Measurements from ENCODE around the gene LGR4. TPM values are rescaled to one million over a fixed set of nuclear protein-coding genes. Genes with fewer than 3 reads are reported as not detected.
A peak's percentile ranks its signal among the peaks of the same experiment; 100 is the strongest.

The LGR4 gene
- total and polyA plus RNA-seq, 2 of the 13 experiments (the other 11 are each of a cell fraction or from before 2014, with no cell fraction given): 42.1 to 68.7 TPM

GRCh38 chr11:27330633-27331270 is 141.8 kb downstream of the LGR4 start (continued):
- no peak for TF ChIP-seq AKNA (CRISPR knock-in tag; IDR thresholded peaks at IDR 0.05; ENCODE audit: borderline replicate concordance)
- TF ChIP-seq ZBTB21 (CRISPR knock-in tag; IDR thresholded peaks at IDR 0.05): no peak
- TF ChIP-seq NFKB2 (CRISPR knock-in tag; IDR thresholded peaks at IDR 0.05; ENCODE audit: borderline replicate concordance): no peak
- TF ChIP-seq PHF5A (CRISPR knock-in tag; IDR thresholded peaks at IDR 0.05; ENCODE audit: low read depth, unreplicated experiment): no peak
- peak; percentile 44; the same call in 1 of the 2 replicates for TF ChIP-seq KLF12 (CRISPR knock-in tag; IDR thresholded peaks at IDR 0.05; ENCODE audit: borderline replicate concordance)
- no peak for TF ChIP-seq RELA (CRISPR knock-in tag; IDR thresholded peaks at IDR 0.05)
- no peak for TF ChIP-seq REST (IDR thresholded peaks at IDR 0.05; ENCODE audit: borderline replicate concordance in 1 of 2, low read depth in 1 of 2, low read length in 2 of 2)
- TF ChIP-seq TCF7L2 (IDR thresholded peaks at IDR 0.05; ENCODE audit: low read depth, low read length): peak; percentile 88
- peak; percentile 87 for TF ChIP-seq SOX5 (CRISPR knock-in tag; IDR thresholded peaks at IDR 0.05; ENCODE audit: borderline replicate concordance)
- TF ChIP-seq TFE3 (CRISPR knock-in tag; IDR thresholded peaks at IDR 0.05): no peak
- TF ChIP-seq ZNF235 (CRISPR knock-in tag; IDR thresholded peaks at IDR 0.05; ENCODE audit: borderline replicate concordance): no peak
- no peak; the same call in 1 of the 2 replicates for TF ChIP-seq ZBTB34 (CRISPR knock-in tag; IDR thresholded peaks at IDR 0.05)
- TF ChIP-seq CHD4 (IDR thresholded peaks at IDR 0.05; ENCODE audit: borderline replicate concordance, low read length): no peak
- no peak for TF ChIP-seq SIX1 (CRISPR knock-in tag; IDR thresholded peaks at IDR 0.05; ENCODE audit: borderline replicate concordance)
- no peak for TF ChIP-seq ZNF878 (CRISPR knock-in tag; IDR thresholded peaks at IDR 0.05)
- TF ChIP-seq ZNF678 (CRISPR knock-in tag; IDR thresholded peaks at IDR 0.05): no peak
- no peak for TF ChIP-seq ZNF674 (CRISPR knock-in tag; IDR thresholded peaks at IDR 0.05; ENCODE audit: low read depth)
- TF ChIP-seq ZNF570 (CRISPR knock-in tag; IDR thresholded peaks at IDR 0.05; ENCODE audit: borderline replicate concordance): no peak

Measured in HepG2 (cell line).